Right lobe of liver (tissue), 4 donors: ENCODE data around the gene ACACA.

Source experiments
- POLR2A ChIP-seq: fragments of 450-650 bp; IDR thresholded peaks from one replicate; pipeline ENCODE4 v1.6.1; 2017; ENCODE audit warnings: antibody characterized with exemption, mild to moderate bottlenecking
- TF ChIP-seq, protein P1 (sequence below), 4 donors: fragments of 200-600 bp in 3 of 4; fragments of 450-650 bp in 1 of 4; IDR thresholded peaks; one replicate each; pipeline versions ENCODE4 v1.5.1 to v1.8.0; 2016 to 2022; ENCODE audit warnings: antibody characterized with exemption in 4 of 4, mild to moderate bottlenecking in 2 of 4
- donor health status: DM: no; HTN: no; CAD: no.
- donor health status: DM: no; HTN: no; CAD: no.
- donor health status: DM: no; HTN: yes; CAD: no.

DNA sequence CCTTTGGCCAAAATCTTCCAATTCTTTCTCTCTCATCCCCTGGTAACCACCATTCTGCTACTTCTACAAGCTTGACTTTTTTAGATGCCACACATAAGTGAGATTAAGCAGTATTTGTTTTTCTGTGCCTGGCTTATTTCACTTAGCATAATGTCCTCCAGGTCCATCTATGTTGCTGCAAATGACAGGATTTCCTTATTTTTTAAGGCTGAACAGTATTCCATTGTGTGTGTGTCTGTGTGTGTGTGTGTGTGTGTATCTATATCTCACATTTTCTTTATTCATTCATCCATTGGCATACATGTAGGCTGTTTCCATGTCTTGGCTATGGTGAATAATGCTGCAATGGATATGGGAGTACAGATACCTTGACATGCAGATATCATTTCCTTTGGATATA lies 6.1 kb downstream of the ACACA start:
- TF ChIP-seq, protein P1, sequence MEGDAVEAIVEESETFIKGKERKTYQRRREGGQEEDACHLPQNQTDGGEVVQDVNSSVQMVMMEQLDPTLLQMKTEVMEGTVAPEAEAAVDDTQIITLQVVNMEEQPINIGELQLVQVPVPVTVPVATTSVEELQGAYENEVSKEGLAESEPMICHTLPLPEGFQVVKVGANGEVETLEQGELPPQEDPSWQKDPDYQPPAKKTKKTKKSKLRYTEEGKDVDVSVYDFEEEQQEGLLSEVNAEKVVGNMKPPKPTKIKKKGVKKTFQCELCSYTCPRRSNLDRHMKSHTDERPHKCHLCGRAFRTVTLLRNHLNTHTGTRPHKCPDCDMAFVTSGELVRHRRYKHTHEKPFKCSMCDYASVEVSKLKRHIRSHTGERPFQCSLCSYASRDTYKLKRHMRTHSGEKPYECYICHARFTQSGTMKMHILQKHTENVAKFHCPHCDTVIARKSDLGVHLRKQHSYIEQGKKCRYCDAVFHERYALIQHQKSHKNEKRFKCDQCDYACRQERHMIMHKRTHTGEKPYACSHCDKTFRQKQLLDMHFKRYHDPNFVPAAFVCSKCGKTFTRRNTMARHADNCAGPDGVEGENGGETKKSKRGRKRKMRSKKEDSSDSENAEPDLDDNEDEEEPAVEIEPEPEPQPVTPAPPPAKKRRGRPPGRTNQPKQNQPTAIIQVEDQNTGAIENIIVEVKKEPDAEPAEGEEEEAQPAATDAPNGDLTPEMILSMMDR (IDR thresholded peaks at IDR 0.05): no peak
- no peak for TF ChIP-seq POLR2A
